Pancreas (tissue), 10 donors: ENCODE results near the gene CSRNP3. TPM values are rescaled to one million over a fixed set of nuclear protein-coding genes. Genes with fewer than 3 reads are reported as not detected.

Experiments used
- ATAC-seq, 4 donors: fragments of 200-7000 bp; cut with Tn5 transposase; one replicate each; pipeline versions ENCODE4 v1.8.0 to v1.9.1; 2020; ENCODE audit warnings: mild to moderate bottlenecking in 4 of 4, moderate library complexity in 4 of 4
- DNase-seq, 6 donors: peaks; one replicate each; pipeline ENCODE4 v3.0.0-alpha.2; 2020
- FAIRE-seq: peaks from 2 replicates; lab custom pipeline; 2012; peaks lifted over from hg19 to GRCh38; lab: Jason Lieb, UNC
- H3K27ac ChIP-seq, 4 donors: fragments of 200-600 bp; sonication (generic); 1 replicate in 3 of 4; 2 replicates in 1 of 4; pipeline versions ENCODE4 v1.5.0 to v1.8.0; 2020
- H3K27me3 ChIP-seq, 4 donors: fragments of 200-600 bp; one replicate each; pipeline ENCODE4 v1.8.0; 2021
- H3K36me3 ChIP-seq, 3 donors: fragments of 200-600 bp; sonication (generic) in 1 of 3; one replicate each; pipeline versions ENCODE4 v1.5.0 to v1.8.0; 2020 to 2021
- H3K4me1 ChIP-seq, 3 donors: fragments of 200-600 bp; one replicate each; pipeline ENCODE4 v1.8.0; 2021
- H3K4me3 ChIP-seq, 4 donors: fragments of 200-600 bp; sonication (generic) in 2 of 4; one replicate each; pipeline versions ENCODE4 v1.5.0 to v1.8.0; 2020 to 2021
- H3K9me3 ChIP-seq, 4 donors: fragments of 200-600 bp; one replicate each; pipeline ENCODE4 v1.8.0; 2021
- WGBS, 2 donors: extraction: QIAGEN DNeasy Blood & Tissue Kit; methylation state at CpG; one replicate each; pipeline ENCODE4 v1.1.7; 2013; 5-methylcytosine and 5-hydroxymethylcytosine counted together
- intact Hi-C, 3 donors: fragments of 100-400 bp; cut with DNase I; formaldehyde crosslinking; loops; one replicate each; pipeline versions ENCODE4 v1.11.1 to v1.14.2; 2022
- polyA plus RNA-seq, 2 donors: library from polyadenylated mRNA; stranded (reverse); fragments of 200-250 nt; gene quantifications; one replicate each; pipeline ENCODE4 v1.2.3, GENCODE V29; 2013
- total RNA-seq, 6 donors: library from RNA; stranded (reverse); fragmentation: NEBNext Ultra II Directional in 4 of 6; extraction: Animal tissue kit (Norgen Biotek cat#: 25700) in 4 of 6; gene quantifications; one replicate each; pipeline versions ENCODE4 v1.2.1 to v1.2.4, GENCODE V29; 2021 to 2023
- TF ChIP-seq, protein P1 (sequence below), 4 donors: fragments of 200-600 bp; sonication (generic) in 3 of 4; IDR thresholded peaks; one replicate each; pipeline versions ENCODE4 v1.5.0 to v1.8.0; 2021; ENCODE audit warnings: antibody characterized with exemption in 4 of 4
- donor health status: healthy with polysubstance abuse.
- donor health status: DM: no; HTN: no; CAD: no; lungs with moderate emphysema.
- donor health status: DM: no; HTN: no; CAD: no.
- donor health status: control.
- donor health status: control.
- donor health status: Bipolar disorder and iron deficiency.
- donor health status: DM: yes; HTN: yes; CAD: no.
- donor health status: DM: no; HTN: no; CAD: no.
- donor health status: DM: no; HTN: no; CAD: no.
- donor health status: DM: yes; HTN: yes; CAD: no.

CSRNP3 gene
- total and polyA plus RNA-seq, 8 donors, result 0.91 to 4.8 (median 3.1) TPM

- DNase-seq (no peak), ATAC-seq (no peak), FAIRE-seq (no peak)
- Histone ChIP-seq H3K27me3 (no peaks in the 10 kb centered on the region), H3K9me3 (no peaks in the 10 kb centered on the region), H3K4me1 (no peaks in the 10 kb centered on the region), H3K4me3 (no peak overlapping the region), H3K36me3 (no peaks in the 10 kb centered on the region), H3K27ac (no peak overlapping the region)
- 87 to 95% methylated on average over 2 of the region's 2 CpGs for WGBS, 2 donors
- intact Hi-C loops, result no loop called here
- TF ChIP-seq, protein P1, sequence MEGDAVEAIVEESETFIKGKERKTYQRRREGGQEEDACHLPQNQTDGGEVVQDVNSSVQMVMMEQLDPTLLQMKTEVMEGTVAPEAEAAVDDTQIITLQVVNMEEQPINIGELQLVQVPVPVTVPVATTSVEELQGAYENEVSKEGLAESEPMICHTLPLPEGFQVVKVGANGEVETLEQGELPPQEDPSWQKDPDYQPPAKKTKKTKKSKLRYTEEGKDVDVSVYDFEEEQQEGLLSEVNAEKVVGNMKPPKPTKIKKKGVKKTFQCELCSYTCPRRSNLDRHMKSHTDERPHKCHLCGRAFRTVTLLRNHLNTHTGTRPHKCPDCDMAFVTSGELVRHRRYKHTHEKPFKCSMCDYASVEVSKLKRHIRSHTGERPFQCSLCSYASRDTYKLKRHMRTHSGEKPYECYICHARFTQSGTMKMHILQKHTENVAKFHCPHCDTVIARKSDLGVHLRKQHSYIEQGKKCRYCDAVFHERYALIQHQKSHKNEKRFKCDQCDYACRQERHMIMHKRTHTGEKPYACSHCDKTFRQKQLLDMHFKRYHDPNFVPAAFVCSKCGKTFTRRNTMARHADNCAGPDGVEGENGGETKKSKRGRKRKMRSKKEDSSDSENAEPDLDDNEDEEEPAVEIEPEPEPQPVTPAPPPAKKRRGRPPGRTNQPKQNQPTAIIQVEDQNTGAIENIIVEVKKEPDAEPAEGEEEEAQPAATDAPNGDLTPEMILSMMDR (IDR thresholded peaks at IDR 0.05), result no peak
Observed at GRCh38 chr2:165629776-165630175, 160.3 kb downstream of the CSRNP3 start.

DNA sequence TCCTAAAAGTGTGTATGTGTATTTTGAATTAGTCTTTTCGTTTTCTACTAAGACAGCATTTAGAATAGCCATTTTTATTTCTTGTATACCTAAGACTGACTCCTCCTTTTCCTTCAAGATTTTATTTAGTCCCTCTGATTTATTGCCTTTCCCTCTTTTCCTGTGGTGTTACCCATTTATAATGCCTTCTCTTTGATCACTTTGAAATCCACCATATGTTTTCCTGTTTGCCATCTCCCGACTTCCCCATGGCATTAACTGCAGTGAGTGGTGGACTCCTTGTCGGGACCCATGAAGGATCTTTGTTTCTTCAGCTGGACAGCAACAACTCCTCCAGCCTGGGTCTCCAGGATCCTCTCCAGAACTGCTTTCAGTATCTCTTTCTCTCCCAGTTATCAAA is 160.7 kb downstream of the CSRNP3 start:
- intact Hi-C loops, result no loop called here
- Histone ChIP-seq H3K36me3 (no peaks in the 10 kb centered on the region), H3K9me3 (no peaks in the 10 kb centered on the region), H3K4me3 (no peak overlapping the region), H3K27me3 (no peaks in the 10 kb centered on the region), H3K27ac (no peak overlapping the region), H3K4me1 (no peaks in the 10 kb centered on the region)
- FAIRE-seq (no peak), DNase-seq (no peak), ATAC-seq (no peak)
- TF ChIP-seq, protein P1 (IDR thresholded peaks at IDR 0.05), result no peak
- 88 to 89% methylated on average over 3 of the region's 3 CpGs for WGBS, 2 donors

DNA sequence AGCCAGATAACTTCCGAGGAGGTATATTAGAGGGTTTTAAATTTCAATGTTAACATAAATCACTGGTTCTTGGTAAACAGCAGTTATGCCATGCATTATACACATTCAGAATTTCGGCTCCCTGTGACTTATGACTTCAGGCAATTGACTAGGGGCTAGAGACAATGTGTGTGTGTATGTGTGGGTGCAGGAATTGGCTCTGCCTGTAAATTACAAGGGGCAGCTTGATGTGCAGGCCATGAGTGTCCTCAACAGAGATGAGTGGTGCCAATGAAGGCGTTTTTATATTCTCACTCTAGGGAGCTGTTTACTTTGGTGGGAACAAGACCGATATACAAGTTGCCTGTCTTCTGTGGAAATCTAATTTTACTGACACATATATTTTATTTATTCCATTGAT is 161.6 kb downstream of the CSRNP3 start:
- DNase-seq (no peak), FAIRE-seq (no peak), ATAC-seq (no peak)
- Histone ChIP-seq H3K4me3 (no peak overlapping the region), H3K27ac (no peak overlapping the region), H3K36me3 (no peaks in the 10 kb centered on the region), H3K4me1 (no peaks in the 10 kb centered on the region), H3K27me3 (no peaks in the 10 kb centered on the region), H3K9me3 (no peaks in the 10 kb centered on the region)
- WGBS, 2 donors, result 69 to 86% methylated on average over 4 of the region's 4 CpGs
- intact Hi-C loops, result no loop called here
- TF ChIP-seq, protein P1 (IDR thresholded peaks at IDR 0.05), result no peak

- Histone ChIP-seq H3K4me1 (no peaks in the 10 kb centered on the region), H3K36me3 (no peaks in the 10 kb centered on the region), H3K27me3 (no peaks in the 10 kb centered on the region), H3K4me3 (no peak overlapping the region), H3K9me3 (no peaks in the 10 kb centered on the region), H3K27ac (no peak overlapping the region)
- DNase-seq (no peak), FAIRE-seq (no peak), ATAC-seq (no peak)
- TF ChIP-seq, protein P1 (IDR thresholded peaks at IDR 0.05), result no peak
- WGBS, 2 donors, result 78 to 85% methylated on average over 2 of the region's 2 CpGs
- intact Hi-C loops, result no loop called here
Observed at GRCh38 chr2:165632594-165632993, 163.1 kb downstream of the CSRNP3 start.

GRCh38 chr2:165633431-165633830 is 163.9 kb downstream of the CSRNP3 start:
- no peaks in the 10 kb centered on the region for H3K27me3 ChIP-seq
- no peak overlapping the region for H3K27ac ChIP-seq
- ATAC-seq, result no peak
- 85 to 88% methylated on average over 3 of the region's 3 CpGs for WGBS, 2 donors
- no peaks in the 10 kb centered on the region for H3K36me3 ChIP-seq
- no peaks in the 10 kb centered on the region for H3K9me3 ChIP-seq
- no peaks in the 10 kb centered on the region for H3K4me1 ChIP-seq
- no peak for FAIRE-seq
- TF ChIP-seq, protein P1 (IDR thresholded peaks at IDR 0.05), result no peak
- H3K4me3 ChIP-seq, result no peak overlapping the region
- no peak for DNase-seq
- intact Hi-C loops, result no loop called here
